ENCODE results near the gene CCNY. TPM values are rescaled to one million over a fixed set of nuclear protein-coding genes. Genes with fewer than 3 reads are reported as not detected.

CCNY gene
- total RNA-seq, 1 donor from 2014 or later: 68.7 TPM

DNA sequence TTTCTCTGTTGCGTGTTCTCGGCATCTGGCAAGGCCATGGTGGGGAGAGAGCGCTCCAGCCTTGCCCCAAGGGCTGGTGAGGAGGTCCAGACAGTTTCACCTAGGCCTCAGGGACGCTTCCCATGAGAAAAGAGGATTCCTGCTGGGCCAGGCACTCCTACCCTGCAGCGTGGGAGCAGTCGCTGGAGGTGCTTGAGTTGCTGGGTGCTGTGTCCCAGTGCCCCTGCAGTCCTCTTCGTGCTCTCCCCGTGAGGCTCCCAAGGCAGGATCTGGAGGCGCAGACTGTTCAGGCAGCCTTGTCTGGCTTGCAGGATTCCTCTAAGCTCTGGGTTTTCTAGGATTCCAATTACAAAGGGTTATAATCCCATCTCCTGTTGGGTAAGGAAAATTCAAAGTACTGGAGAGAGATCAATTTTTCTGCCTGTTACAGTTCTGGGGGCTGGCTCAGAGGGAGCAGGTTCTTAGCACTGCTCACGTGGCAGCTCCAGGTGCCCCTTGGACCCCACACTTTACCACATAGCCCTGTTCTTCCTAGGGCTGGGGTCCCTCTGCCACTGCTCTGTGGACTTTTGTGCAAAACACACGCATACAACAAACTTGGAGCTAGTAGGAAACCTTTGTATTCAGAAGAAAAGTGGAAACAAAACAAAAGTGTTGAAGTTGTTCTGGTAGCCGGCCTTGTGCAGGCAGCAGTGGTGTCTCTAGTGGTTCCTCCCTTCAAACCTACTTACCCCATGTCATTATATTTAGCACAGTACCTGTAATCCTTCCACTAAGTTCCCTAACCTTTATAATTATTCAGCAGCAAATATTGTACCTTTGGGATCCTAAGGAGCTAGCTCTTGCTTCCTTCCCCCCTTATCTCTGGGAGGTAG, 60.5 kb downstream of the CCNY start:
- Mint-ChIP-seq H3K27ac (ENCODE audit: unreplicated experiment) (no peak overlapping the region), H3K9me3 (ENCODE audit: low read depth) (no peaks in the 10 kb centered on the region), H3K4me3 (ENCODE audit: unreplicated experiment) (no peak overlapping the region), H3K4me1 (ENCODE audit: low read depth) (peaks cover 42% of the 10 kb centered on the region), H3K27me3 (ENCODE audit: low read depth) (no peaks in the 10 kb centered on the region), H3K36me3 (ENCODE audit: low read depth) (no peaks in the 10 kb centered on the region)
- TF ChIP-seq CTCF (IDR thresholded peaks at IDR 0.05): no peak
- no peak for DNase-seq (ENCODE audit: low spot score)

DNA sequence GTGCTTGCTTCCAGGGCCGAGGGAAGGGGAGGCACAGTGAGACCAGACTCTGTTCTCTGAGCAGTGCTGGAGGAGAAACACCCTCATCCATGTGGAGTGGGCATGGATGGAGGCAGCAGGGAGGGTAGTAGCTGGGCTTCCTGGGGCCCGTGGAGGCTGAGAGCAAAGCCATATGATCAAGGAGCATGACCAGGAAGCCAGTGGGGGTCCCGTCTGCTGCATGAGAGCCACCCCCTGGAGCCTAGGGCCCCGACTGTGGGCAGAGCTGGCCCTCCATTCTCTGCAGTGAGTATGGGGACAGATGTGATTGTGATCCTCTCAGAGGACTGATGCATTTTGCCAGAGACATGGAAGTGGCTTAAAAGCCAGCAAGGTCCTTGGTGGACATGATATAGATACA, 61.6 kb downstream of the CCNY start:
- H3K36me3 Mint-ChIP-seq (ENCODE audit: low read depth): no peaks in the 10 kb centered on the region
- H3K4me3 Mint-ChIP-seq (ENCODE audit: unreplicated experiment): no peak overlapping the region
- no peaks in the 10 kb centered on the region for H3K27me3 Mint-ChIP-seq (ENCODE audit: low read depth)
- no peak for DNase-seq (ENCODE audit: low spot score)
- H3K9me3 Mint-ChIP-seq (ENCODE audit: low read depth): no peaks in the 10 kb centered on the region
- TF ChIP-seq CTCF (IDR thresholded peaks at IDR 0.05): no peak
- peaks cover 42% of the 10 kb centered on the region for H3K4me1 Mint-ChIP-seq (ENCODE audit: low read depth)
- peak overlapping the region; percentile 58 for H3K27ac Mint-ChIP-seq (ENCODE audit: unreplicated experiment)

DNA sequence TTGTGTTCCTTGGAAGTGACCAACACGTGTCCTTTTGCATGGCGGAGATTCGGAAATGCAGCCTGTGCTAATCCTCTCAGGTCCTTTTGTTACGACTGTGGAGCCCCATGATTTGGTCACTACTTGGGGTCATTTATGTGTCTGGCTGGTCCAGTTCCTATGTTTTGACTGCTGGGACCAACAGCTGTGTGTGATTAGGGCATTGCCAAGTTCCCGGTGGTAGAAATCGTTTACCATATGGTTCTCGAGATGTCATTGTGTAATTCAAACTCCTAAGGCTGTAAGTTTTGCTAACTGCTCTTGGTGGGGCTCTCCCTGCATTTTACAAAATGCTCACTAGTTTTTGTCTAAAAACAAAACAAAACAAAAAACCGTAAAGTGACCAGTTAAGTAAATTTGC, 62.0 kb downstream of the CCNY start:
- peak overlapping the region; percentile 58 for H3K27ac Mint-ChIP-seq (ENCODE audit: unreplicated experiment)

GRCh38 chr10:35398908-35399307, 62.6 kb downstream of the CCNY start:
- H3K36me3 Mint-ChIP-seq (ENCODE audit: low read depth): no peaks in the 10 kb centered on the region
- peak overlapping the region; percentile 3 for H3K27ac Mint-ChIP-seq (ENCODE audit: unreplicated experiment)
- H3K27me3 Mint-ChIP-seq (ENCODE audit: low read depth): no peaks in the 10 kb centered on the region
- DNase-seq (ENCODE audit: low spot score): no peak
- no peak overlapping the region for H3K4me3 Mint-ChIP-seq (ENCODE audit: unreplicated experiment)
- no peak for TF ChIP-seq CTCF (IDR thresholded peaks at IDR 0.05)
- H3K4me1 Mint-ChIP-seq (ENCODE audit: low read depth): peaks cover 42% of the 10 kb centered on the region
- no peaks in the 10 kb centered on the region for H3K9me3 Mint-ChIP-seq (ENCODE audit: low read depth)

More for the DNA sequence above, 62.0 kb downstream of the CCNY start:
- peaks cover 42% of the 10 kb centered on the region for H3K4me1 Mint-ChIP-seq (ENCODE audit: low read depth)
- no peaks in the 10 kb centered on the region for H3K36me3 Mint-ChIP-seq (ENCODE audit: low read depth)
- H3K27me3 Mint-ChIP-seq (ENCODE audit: low read depth): no peaks in the 10 kb centered on the region
- peak; percentile 27 for TF ChIP-seq CTCF (IDR thresholded peaks at IDR 0.05)
- H3K9me3 Mint-ChIP-seq (ENCODE audit: low read depth): no peaks in the 10 kb centered on the region
- H3K4me3 Mint-ChIP-seq (ENCODE audit: unreplicated experiment): no peak overlapping the region
- DNase-seq (ENCODE audit: low spot score): no peak

DNA sequence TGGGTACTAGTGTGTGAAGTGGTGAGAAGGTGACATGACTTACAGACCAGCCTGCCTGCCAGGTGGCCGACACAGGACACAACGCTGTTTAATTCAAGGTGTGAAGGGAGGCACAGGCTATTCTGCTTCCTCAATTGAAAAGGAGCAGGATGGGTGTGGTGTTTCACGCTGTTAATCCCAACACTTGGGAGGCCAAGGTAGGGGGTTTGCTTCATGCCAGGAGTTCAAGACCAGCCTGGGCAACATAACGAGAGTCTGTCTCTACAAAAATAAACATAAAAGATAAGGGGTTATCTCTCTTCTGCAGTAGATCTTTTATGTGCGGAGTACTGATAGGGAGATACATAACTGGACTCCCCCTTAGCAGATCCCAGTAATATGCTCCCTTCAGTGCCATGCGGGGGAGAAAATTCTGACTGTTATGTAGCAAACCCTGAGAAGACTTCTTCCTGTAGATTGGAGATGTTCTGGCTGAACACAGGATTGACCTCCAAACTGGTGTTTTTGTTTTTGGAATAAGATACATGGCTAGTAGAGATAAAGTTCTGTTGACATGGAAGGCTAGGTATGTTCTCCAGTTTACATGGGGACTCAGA, 63.2 kb downstream of the CCNY start:
- H3K36me3 Mint-ChIP-seq (ENCODE audit: low read depth): no peaks in the 10 kb centered on the region
- TF ChIP-seq CTCF (IDR thresholded peaks at IDR 0.05): no peak
- peaks cover 36% of the 10 kb centered on the region for H3K4me1 Mint-ChIP-seq (ENCODE audit: low read depth)
- no peak overlapping the region for H3K4me3 Mint-ChIP-seq (ENCODE audit: unreplicated experiment)
- no peaks in the 10 kb centered on the region for H3K9me3 Mint-ChIP-seq (ENCODE audit: low read depth)
- H3K27me3 Mint-ChIP-seq (ENCODE audit: low read depth): no peaks in the 10 kb centered on the region
- DNase-seq (ENCODE audit: low spot score): no peak
- no peak overlapping the region for H3K27ac Mint-ChIP-seq (ENCODE audit: unreplicated experiment)

Data from chondrocyte (in vitro differentiated cells).